Natural killer cell treated with Interleukin-12 subunit alpha and Interleukin-12 subunit beta and Interleukin-15 and Interleukin-18, amount 100 ng/mL, for 72 hours (primary cell): Measurements from ENCODE around the gene ADRA2A. TPM values are rescaled to one million over a fixed set of nuclear protein-coding genes. Genes with fewer than 3 reads are reported as not detected.

Experiments
- ATAC-seq, 2 donors: fragments of 150-1000 bp; cut with Tn5 transposase in 1 of 2; sonication (Bioruptor Pico), chemical (Tn5 transposase) in 1 of 2; 2 replicates each; pipeline ENCODE4 v1.10.0; 2021
- DNase-seq: peaks from one replicate; pipeline ENCODE4 v3.0.0; 2022; ENCODE audit warnings: low spot score
- H3K27ac Mint-ChIP-seq, 2 donors: 1 replicate in 1 of 2; 2 replicates in 1 of 2; pipeline ENCODE4 v1.8.0; 2022; ENCODE audit warnings: mixed read lengths in 2 of 2, mild to moderate bottlenecking in 1 of 2, moderate library complexity in 1 of 2
- H3K27me3 Mint-ChIP-seq, 2 donors: 1 replicate in 1 of 2; 2 replicates in 1 of 2; pipeline ENCODE4 v1.8.0; 2022; ENCODE audit warnings: mixed read lengths in 2 of 2
- H3K36me3 Mint-ChIP-seq: one replicate; pipeline ENCODE4 v1.8.0; 2022; ENCODE audit warnings: mixed read lengths
- H3K4me1 Mint-ChIP-seq, 2 donors: 1 replicate in 1 of 2; 2 replicates in 1 of 2; pipeline ENCODE4 v1.8.0; 2022; ENCODE audit warnings: low read depth in 2 of 2, mixed read lengths in 2 of 2, mild to moderate bottlenecking in 1 of 2
- H3K4me3 Mint-ChIP-seq: one replicate; pipeline ENCODE4 v1.8.0; 2022; ENCODE audit warnings: mixed read lengths
- H3K9me3 Mint-ChIP-seq: 2 replicates; pipeline ENCODE4 v1.8.0; 2022; ENCODE audit warnings: mixed read lengths
- total RNA-seq, 2 donors: library from RNA; stranded (reverse); gene quantifications; one replicate each; pipeline ENCODE4 v1.2.3, GENCODE V29; 2022

The ADRA2A gene
- total RNA-seq, 2 donors from 2014 or later: not detected

DNA sequence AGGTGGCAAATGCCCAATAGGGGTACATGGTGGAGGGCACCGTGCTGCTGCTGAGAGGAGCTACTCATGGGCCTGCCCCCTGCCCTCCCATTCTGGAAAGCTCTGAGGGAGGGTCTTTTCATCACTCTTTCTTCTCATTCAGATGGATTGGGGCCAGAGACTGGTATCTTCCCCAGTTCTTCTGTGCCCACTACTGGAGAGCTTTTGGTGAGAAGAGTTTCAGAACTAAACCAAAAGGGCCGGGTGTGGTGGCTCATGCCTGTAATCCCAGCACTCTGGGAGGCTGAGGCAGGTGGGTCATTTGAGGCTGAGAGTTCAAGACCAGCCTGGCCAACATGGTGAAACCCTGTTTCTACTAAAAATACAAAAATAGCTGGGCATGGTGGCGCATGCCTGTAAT lies 12.5 kb downstream of the ADRA2A start:
- Mint-ChIP-seq H3K36me3 (no peaks in the 10 kb centered on the region), H3K27ac (no peak overlapping the region), H3K4me1 (no peaks in the 10 kb centered on the region), H3K9me3 (no peaks in the 10 kb centered on the region), H3K27me3 (peaks cover 27 to 36% of the 10 kb centered on the region in 2 donors), H3K4me3 (no peak overlapping the region)
- no peak for ATAC-seq
- DNase-seq: no peak

DNA sequence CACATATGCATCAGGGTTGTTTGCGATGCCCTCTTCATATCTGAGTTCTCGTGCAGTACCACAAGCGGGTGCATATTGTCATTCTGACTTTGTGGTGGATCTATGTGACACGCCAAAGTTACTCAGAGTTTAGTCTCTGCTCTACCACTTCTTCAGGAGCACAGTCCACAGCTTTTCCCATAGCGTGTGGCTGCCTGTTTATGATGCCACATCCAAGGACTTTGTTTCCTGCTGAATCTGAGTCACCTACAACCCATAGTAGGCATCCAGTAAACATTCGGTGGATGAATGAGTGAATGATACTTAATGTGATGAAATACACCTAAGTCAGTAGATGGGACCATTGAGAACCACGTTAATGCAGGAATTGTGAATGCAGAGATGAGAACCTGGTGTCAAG lies 15.0 kb downstream of the ADRA2A start:
- Mint-ChIP-seq H3K4me3 (no peak overlapping the region), H3K27me3 (peaks cover 17 to 41% of the 10 kb centered on the region in 2 donors), H3K9me3 (no peaks in the 10 kb centered on the region), H3K27ac (no peak overlapping the region), H3K36me3 (no peaks in the 10 kb centered on the region), H3K4me1 (no peaks in the 10 kb centered on the region)
- ATAC-seq (no peak), DNase-seq (no peak)

DNA sequence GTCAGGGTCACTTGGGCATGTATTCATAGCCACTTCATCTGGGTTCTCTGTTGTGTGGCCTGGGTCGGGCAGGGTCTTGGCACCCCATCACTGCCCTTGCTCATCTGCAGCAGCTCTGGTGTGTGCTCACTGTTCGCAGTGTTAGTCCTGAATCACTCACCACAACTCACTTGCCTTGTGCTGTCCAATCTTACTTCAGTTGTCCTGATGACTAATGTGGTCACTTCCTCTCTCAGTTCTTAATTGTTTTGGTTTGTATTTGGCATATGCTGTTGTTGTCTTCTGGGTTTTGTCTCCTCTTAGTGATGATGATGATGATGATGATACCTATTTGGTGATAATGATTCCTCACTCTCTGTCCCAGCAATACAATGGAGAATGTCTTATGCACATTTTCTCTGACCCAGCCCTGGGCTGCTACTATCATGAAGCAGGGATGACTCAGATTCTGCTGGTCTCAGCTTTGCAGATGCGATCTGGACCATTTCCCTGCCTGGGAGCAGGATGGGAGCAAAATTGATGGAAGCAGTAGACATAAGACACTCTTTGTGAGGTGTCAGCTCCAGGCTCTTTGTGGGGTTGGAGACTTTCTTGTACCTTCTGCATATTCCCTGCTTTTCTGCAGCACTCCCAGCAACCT lies 17.0 kb downstream of the ADRA2A start:
- Mint-ChIP-seq H3K36me3 (no peaks in the 10 kb centered on the region), H3K4me3 (no peak overlapping the region), H3K27me3 (peaks cover 15 to 42% of the 10 kb centered on the region in 2 donors), H3K9me3 (no peaks in the 10 kb centered on the region), H3K27ac (no peak overlapping the region), H3K4me1 (no peaks in the 10 kb centered on the region)
- ATAC-seq: peak; percentile 36 to 56
- DNase-seq: no peak

DNA sequence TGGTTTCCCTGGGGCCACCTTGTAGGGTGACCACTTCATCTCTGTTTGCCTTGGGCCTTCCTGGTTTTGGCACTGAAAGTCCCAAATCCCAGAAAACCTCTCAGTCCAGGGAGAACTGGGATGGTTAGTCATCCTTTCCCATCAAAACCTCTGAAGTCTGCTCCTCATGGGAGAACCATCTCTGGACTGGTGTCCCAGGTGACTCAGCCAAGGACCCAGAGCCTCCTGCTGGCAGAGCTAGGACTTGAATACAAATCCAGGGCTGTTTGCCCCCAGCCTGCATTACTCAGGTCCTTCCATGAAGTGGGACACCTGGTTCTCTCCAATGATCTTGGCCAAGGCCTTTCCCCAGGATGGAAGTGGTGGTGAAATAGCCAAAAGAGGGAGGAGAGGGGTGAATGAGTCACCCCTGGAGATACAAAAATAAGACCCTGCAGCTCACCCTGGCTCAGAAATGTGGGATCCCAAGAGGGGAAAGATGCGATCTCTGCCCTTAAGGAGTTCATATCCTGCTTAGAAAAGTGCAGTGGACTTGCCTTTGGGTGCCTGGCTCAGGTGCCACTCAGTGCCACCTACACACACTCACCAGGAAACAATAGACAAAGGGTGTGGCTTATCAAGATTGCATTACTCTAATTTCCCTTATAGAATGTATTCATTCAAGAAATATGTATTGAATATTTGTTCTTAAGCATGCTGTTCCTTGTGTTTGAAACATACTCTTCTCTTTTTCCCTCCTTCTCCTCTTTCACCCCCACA lies 22.0 kb downstream of the ADRA2A start:
- Mint-ChIP-seq H3K4me1 (no peaks in the 10 kb centered on the region), H3K27ac (no peak overlapping the region), H3K9me3 (no peaks in the 10 kb centered on the region), H3K27me3 (peaks cover 14 to 18% of the 10 kb centered on the region in 2 donors), H3K4me3 (no peak overlapping the region), H3K36me3 (no peaks in the 10 kb centered on the region)
- ATAC-seq: no peak
- no peak for DNase-seq

DNA sequence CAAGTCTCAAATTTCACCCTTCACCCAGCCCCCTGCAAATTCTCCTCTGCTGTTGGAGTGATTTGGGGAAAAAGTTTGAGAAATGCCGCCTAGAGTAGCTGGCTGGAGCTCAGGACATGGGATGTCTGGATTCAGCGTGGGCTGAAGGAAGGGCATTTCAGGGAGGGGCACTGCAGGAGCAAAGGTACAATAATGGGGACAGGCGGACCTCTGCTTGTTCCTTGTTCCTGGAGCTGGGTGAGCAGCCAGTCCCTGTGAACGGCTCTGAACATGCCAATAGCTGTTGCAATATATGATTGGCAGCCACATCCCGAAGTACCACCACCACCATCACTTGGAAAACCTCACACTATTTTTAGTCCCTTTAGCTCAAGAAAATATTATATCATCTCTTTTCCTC lies 23.4 kb downstream of the ADRA2A start:
- H3K9me3 Mint-ChIP-seq: no peaks in the 10 kb centered on the region
- no peaks in the 10 kb centered on the region for H3K4me1 Mint-ChIP-seq
- no peak overlapping the region for H3K27ac Mint-ChIP-seq
- no peak for ATAC-seq
- no peak overlapping the region for H3K4me3 Mint-ChIP-seq
- peaks cover 12 to 14% of the 10 kb centered on the region in 2 donors for H3K27me3 Mint-ChIP-seq
- no peaks in the 10 kb centered on the region for H3K36me3 Mint-ChIP-seq
- no peak for DNase-seq

DNA sequence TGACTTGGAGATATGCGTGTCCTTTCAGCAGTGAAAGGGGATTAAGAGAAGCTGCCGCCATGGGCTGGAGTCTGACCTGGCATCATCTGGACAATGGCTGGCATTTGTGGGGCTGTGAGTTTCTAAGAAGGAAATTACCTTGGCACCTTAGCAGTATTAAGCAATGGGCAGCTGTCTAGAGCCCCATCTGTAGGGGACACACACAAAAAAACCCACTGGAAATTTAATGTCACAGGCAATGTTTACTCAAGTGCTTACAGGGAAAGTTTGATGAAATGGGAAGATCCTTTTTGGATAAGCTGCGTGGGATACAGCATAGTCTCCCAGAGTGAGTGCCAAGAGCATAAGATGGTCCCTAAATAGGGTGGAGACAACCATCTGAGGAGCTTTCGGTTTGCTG lies 25.0 kb downstream of the ADRA2A start:
- H3K9me3 Mint-ChIP-seq: no peaks in the 10 kb centered on the region
- H3K27me3 Mint-ChIP-seq: peaks cover 20 to 21% of the 10 kb centered on the region in 2 donors
- H3K36me3 Mint-ChIP-seq: no peaks in the 10 kb centered on the region
- ATAC-seq (no peak), DNase-seq (no peak)
- H3K4me1 Mint-ChIP-seq: no peaks in the 10 kb centered on the region
- H3K4me3 Mint-ChIP-seq: no peak overlapping the region
- no peak overlapping the region for H3K27ac Mint-ChIP-seq

DNA sequence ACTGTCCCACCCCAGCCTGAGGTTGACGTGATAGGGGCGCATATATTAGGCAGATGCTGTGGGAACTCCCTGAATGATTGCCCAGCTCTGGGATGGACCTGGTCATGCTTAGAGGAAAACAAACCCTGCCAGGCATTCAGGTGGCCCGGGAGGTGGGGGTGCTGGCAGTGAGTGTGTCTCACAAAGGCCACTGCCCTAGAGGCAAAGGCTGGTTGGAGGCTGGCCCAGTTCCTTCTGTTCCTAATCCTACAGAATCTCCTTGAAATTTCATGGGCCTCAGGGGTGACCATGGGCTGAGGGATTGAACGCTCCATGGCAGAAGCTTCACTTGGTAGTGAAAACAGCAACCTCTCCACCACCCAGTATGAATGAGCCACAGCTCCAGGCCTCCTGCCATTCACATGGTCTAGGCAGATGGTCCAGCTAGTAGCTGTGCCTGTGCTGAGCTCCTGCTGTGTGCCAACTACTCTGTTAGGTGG lies 25.6 kb downstream of the ADRA2A start:
- H3K36me3 Mint-ChIP-seq: no peaks in the 10 kb centered on the region
- no peak overlapping the region for H3K27ac Mint-ChIP-seq
- peaks cover 20 to 21% of the 10 kb centered on the region in 2 donors for H3K27me3 Mint-ChIP-seq
- H3K9me3 Mint-ChIP-seq: no peaks in the 10 kb centered on the region
- DNase-seq (no peak), ATAC-seq (peak in 1 of 2 donors; percentile 50)
- no peak overlapping the region for H3K4me3 Mint-ChIP-seq
- H3K4me1 Mint-ChIP-seq: no peaks in the 10 kb centered on the region

DNA sequence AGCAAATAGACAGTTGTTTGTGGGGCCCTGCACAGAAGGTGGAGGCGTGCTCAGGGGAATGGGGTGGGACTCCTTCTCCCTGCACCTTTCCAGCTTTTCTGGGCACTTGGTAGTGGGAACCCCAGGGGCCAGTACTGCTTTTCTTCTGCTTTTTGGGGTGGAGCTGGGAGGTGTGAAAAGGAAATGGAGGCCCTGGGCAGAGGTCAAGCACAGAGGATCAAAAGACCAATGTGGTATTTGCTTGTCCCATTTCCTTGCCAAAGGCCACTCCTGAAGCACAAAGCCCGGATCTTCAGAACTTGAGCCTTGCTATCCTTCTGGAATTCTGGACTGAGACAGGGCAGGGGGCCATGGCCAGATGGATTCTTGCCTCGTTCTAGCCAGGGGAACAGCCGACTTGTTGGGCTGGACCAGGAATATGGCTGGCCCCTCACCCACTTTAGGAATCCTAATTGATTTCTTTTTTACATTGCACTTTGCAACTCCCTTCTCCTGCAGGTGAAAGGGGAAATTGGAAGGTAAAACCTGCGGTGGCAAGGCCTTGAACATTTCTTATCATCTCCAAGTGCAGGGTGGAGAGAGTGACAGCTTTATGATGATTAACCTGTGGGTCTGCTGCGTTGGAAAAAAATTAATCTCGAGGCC lies 26.5 kb downstream of the ADRA2A start:
- Mint-ChIP-seq H3K9me3 (no peaks in the 10 kb centered on the region), H3K36me3 (no peaks in the 10 kb centered on the region), H3K4me1 (no peaks in the 10 kb centered on the region), H3K4me3 (no peak overlapping the region), H3K27ac (no peak overlapping the region), H3K27me3 (peaks cover 20 to 21% of the 10 kb centered on the region in 2 donors)
- DNase-seq: no peak
- no peak for ATAC-seq

DNA sequence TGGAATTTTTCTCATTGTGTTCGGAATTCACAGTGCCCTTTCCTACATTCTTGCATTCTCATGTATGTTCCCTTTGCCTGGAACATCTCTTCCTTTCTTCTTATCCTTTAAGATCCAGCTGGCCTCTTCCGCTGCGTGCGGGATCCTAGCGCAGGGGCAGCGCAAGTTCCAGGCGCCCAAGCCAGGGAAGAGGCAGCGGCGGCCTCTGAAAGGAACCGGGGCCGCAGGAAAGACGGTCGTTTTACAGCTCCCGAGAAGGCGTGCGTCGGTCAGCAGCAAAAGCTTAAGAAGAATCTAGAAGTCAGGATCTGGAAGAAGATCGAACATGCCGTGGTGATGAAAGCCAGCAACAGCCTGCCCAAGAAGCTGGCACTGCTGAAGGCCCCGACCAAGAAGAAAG lies 28.0 kb downstream of the ADRA2A start:
- Mint-ChIP-seq H3K27me3 (peaks cover 12 to 15% of the 10 kb centered on the region in 2 donors), H3K4me1 (no peaks in the 10 kb centered on the region), H3K9me3 (no peaks in the 10 kb centered on the region), H3K4me3 (no peak overlapping the region), H3K36me3 (no peaks in the 10 kb centered on the region), H3K27ac (no peak overlapping the region)
- DNase-seq (no peak), ATAC-seq (no peak)

DNA sequence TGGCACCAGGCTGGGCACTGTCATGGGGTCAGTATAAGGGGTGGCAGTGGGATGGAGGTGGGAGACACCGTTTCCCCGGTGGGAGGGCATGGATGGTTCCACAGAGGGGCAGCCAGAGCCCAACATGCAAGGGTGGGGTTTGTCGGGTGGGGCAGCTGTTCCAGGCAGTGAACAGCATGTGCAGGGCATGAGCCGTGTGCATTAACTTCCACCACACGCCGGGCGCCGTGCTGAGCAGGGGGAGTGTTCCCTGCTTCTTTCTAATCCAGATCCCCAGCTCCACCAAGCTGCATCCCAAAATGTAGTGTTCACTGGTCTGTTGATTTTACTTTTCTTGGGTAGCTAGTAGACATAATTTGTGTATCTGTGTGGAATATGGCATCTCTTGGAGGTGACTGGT lies 29.3 kb downstream of the ADRA2A start:
- H3K4me1 Mint-ChIP-seq: no peaks in the 10 kb centered on the region
- DNase-seq: no peak
- H3K4me3 Mint-ChIP-seq: no peak overlapping the region
- no peaks in the 10 kb centered on the region for H3K9me3 Mint-ChIP-seq
- no peak overlapping the region for H3K27ac Mint-ChIP-seq
- peak in 1 of 2 donors; percentile 26 for ATAC-seq
- H3K36me3 Mint-ChIP-seq: no peaks in the 10 kb centered on the region
- peaks cover 9 to 12% of the 10 kb centered on the region in 2 donors for H3K27me3 Mint-ChIP-seq

DNA sequence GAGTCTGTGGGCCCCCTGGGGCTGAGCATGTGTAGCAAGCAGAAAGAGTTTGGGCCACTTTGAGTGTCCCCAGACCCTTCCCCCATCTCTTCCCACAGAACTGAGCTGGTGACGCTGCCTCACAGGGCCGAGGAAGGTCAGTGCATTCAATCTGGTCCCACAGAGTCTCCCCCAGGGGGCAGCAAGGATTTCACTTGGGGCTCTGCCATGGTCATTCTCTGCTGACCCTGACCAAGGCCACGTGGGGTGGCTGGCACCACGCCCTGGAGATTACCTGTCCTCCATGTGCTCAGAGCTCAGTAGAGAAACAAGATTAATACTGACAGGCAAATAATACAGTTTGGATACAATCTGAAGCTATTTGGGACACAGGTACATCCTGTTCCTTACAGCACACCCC lies 30.2 kb downstream of the ADRA2A start:
- DNase-seq (no peak), ATAC-seq (no peak)
- Mint-ChIP-seq H3K9me3 (no peaks in the 10 kb centered on the region), H3K27me3 (peaks cover 9 to 12% of the 10 kb centered on the region in 2 donors), H3K36me3 (no peaks in the 10 kb centered on the region), H3K4me1 (no peaks in the 10 kb centered on the region), H3K4me3 (no peak overlapping the region), H3K27ac (no peak overlapping the region)

DNA sequence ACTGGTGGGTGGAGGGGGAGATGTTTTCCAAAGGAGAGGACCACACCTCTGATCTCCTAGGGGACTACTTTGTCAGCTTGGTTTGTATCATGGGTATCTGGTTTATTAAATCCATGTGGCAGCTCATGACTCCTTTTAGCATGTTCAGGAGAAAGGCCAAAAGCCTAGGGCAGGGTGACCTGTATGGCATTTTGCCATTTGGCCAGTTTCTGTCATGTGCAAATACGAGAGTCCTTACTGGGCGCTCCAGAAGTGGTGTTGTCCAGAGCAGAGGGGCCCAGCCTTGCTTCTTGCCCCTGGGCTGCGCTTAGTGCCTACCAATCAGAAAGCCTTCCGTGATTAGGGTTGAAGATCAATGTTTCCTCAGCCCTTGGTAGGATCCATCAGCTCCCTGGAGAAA lies 31.0 kb downstream of the ADRA2A start:
- no peak overlapping the region for H3K4me3 Mint-ChIP-seq
- no peaks in the 10 kb centered on the region for H3K9me3 Mint-ChIP-seq
- no peaks in the 10 kb centered on the region for H3K4me1 Mint-ChIP-seq
- no peak overlapping the region for H3K27ac Mint-ChIP-seq
- H3K36me3 Mint-ChIP-seq: no peaks in the 10 kb centered on the region
- DNase-seq (no peak), ATAC-seq (no peak)
- H3K27me3 Mint-ChIP-seq: peaks cover 9 to 12% of the 10 kb centered on the region in 2 donors

DNA sequence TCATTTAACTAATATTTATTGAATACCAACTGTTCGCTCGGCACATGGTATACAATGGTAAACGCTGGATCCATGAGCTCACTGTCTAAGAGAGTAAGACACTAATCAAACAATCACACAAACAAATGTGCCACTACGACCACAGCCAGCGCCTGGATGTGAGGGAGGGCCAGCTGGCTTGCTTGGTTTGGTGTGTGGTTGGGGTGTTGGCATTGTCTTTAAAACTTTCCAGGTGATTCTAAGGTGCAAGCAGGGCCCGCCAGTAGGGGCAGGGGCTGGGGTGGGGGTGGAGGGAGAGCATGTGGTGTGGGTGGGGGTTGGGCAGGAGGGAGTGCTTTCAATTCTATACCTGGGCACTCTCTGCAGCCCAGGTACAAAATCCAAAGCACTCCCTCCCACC lies 31.6 kb downstream of the ADRA2A start:
- H3K27ac Mint-ChIP-seq: no peak overlapping the region
- H3K36me3 Mint-ChIP-seq: no peaks in the 10 kb centered on the region
- no peaks in the 10 kb centered on the region for H3K9me3 Mint-ChIP-seq
- ATAC-seq (no peak), DNase-seq (no peak)
- peaks cover 9 to 12% of the 10 kb centered on the region in 2 donors for H3K27me3 Mint-ChIP-seq
- H3K4me1 Mint-ChIP-seq: no peaks in the 10 kb centered on the region
- H3K4me3 Mint-ChIP-seq: no peak overlapping the region
